ELF-1 (cell line): Measurements from ENCODE around the gene PNLIPRP3.
"Not testable (repeated sequence)": the region's sequence is repeated elsewhere in the genome, so short reads cannot be mapped to it uniquely, and the experiment has no call there.

ENCODE experiments used
- DNase-seq: peaks from one replicate; pipeline ENCODE4 v3.0.0-alpha.2; 2016; ENCODE audit warnings: low read depth, low spot score

PNLIPRP3 gene

GRCh38 chr10:116427671-116428070 is at the start of gene PNLIPRP3:
Gene PNLIPRP3 (plus strand): TSS chr10:116427847. CDS start chr10:116428013, 166 bp downstream.
- no peak for DNase-seq

- no peak for DNase-seq
Measured at GRCh38 chr10:116382290-116382689, 45.4 kb upstream of the PNLIPRP3 start.

- DNase-seq = no peak
Measured at GRCh38 chr10:116385311-116385710, 42.3 kb upstream of the PNLIPRP3 start.

GRCh38 chr10:116385994-116386809 is 41.4 kb upstream of the PNLIPRP3 start:
- DNase-seq = no peak

GRCh38 chr10:116393246-116393831 is 34.3 kb upstream of the PNLIPRP3 start:
- DNase-seq = not testable (repeated sequence)

GRCh38 chr10:116395223-116395985 is 32.2 kb upstream of the PNLIPRP3 start:
- no peak for DNase-seq

- DNase-seq = peak; percentile 26
Measured at GRCh38 chr10:116398224-116398623, 29.4 kb upstream of the PNLIPRP3 start.

GRCh38 chr10:116402858-116403257 is 24.8 kb upstream of the PNLIPRP3 start:
- DNase-seq = no peak

GRCh38 chr10:116403740-116404250 is 23.9 kb upstream of the PNLIPRP3 start:
- no peak for DNase-seq

GRCh38 chr10:116408719-116409118 is 18.9 kb upstream of the PNLIPRP3 start:
- DNase-seq = no peak

GRCh38 chr10:116410351-116410750 is 17.3 kb upstream of the PNLIPRP3 start:
- no peak for DNase-seq

- no peak for DNase-seq
Measured at GRCh38 chr10:116417821-116418220, 9.8 kb upstream of the PNLIPRP3 start.

GRCh38 chr10:116418389-116418788 is 9.3 kb upstream of the PNLIPRP3 start:
- no peak for DNase-seq

- DNase-seq = no peak
Measured at GRCh38 chr10:116421815-116422214, 5.8 kb upstream of the PNLIPRP3 start.

- DNase-seq = no peak
Measured at GRCh38 chr10:116429288-116429977, 1.8 kb downstream of the PNLIPRP3 start.

- DNase-seq = no peak
Measured at GRCh38 chr10:116430288-116430687, 2.6 kb downstream of the PNLIPRP3 start.

GRCh38 chr10:116431598-116431997 is 4.0 kb downstream of the PNLIPRP3 start:
- no peak for DNase-seq

GRCh38 chr10:116437076-116437692 is 9.5 kb downstream of the PNLIPRP3 start:
- DNase-seq = no peak

- no peak for DNase-seq
Measured at GRCh38 chr10:116440330-116441030, 12.8 kb downstream of the PNLIPRP3 start.

GRCh38 chr10:116444527-116445142 is 17.0 kb downstream of the PNLIPRP3 start:
- DNase-seq = peak; percentile 35
